Left lobe of liver (tissue), 2 donors: Measurements from ENCODE around the gene CYTH3. TPM values are rescaled to one million over a fixed set of nuclear protein-coding genes. Genes with fewer than 3 reads are reported as not detected.
"Not testable (repeated sequence)": the region's sequence is repeated elsewhere in the genome, so short reads cannot be mapped to it uniquely, and the experiment has no call there.

Experiments used
- ATAC-seq: fragments of 200-7000 bp; cut with Tn5 transposase; one replicate; pipeline ENCODE4 v1.9.1; 2020; ENCODE audit warnings: mild to moderate bottlenecking, moderate library complexity
- DNase-seq: peaks from one replicate; pipeline ENCODE4 v3.0.0-alpha.2; 2020; ENCODE audit warnings: low spot score
- total RNA-seq: library from RNA; stranded (reverse); gene quantifications from one replicate; pipeline ENCODE4 v1.2.1, GENCODE V29; 2021
- donor health status: DM: no; HTN: no; CAD: no; lungs with moderate emphysema.
- donor health status: DM: no; HTN: yes; CAD: no.

CYTH3 gene
- total RNA-seq, 1 donor from 2014 or later: 3.8 TPM

DNA sequence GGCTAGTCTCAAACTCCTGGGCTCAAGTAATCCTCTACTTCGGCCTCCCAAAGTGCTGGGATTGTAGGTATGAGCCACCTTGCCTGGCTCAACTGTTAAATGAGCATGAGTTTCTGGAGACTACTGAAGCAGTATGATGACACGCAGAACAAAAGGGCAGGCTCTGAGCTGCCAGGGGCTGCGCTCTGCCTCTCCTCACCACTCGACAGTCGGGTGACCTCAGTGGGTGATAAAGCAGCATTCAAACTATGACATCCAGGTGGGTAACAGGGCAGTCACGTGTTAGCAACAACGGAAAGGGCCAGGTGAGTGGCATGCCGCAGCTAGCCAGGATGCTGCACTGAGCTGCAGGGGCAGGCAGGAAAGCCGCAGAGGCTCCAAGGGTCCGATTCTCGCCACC, 71.5 kb downstream of the CYTH3 start:
- DNase-seq (no peak), ATAC-seq (no peak)

- ATAC-seq (no peak), DNase-seq (no peak)
Measured at GRCh38 chr7:6198689-6199595, 73.5 kb downstream of the CYTH3 start.

- no peak for DNase-seq
- ATAC-seq: no peak
Measured at GRCh38 chr7:6197801-6198551, 74.4 kb downstream of the CYTH3 start.

- DNase-seq (no peak), ATAC-seq (no peak)
Measured at GRCh38 chr7:6193709-6194108, 78.7 kb downstream of the CYTH3 start.

- not testable (repeated sequence) for DNase-seq, ATAC-seq
Measured at GRCh38 chr7:6190563-6190962, 81.9 kb downstream of the CYTH3 start.

GRCh38 chr7:6188389-6188788, 84.0 kb downstream of the CYTH3 start:
- DNase-seq (no peak), ATAC-seq (no peak)

DNA sequence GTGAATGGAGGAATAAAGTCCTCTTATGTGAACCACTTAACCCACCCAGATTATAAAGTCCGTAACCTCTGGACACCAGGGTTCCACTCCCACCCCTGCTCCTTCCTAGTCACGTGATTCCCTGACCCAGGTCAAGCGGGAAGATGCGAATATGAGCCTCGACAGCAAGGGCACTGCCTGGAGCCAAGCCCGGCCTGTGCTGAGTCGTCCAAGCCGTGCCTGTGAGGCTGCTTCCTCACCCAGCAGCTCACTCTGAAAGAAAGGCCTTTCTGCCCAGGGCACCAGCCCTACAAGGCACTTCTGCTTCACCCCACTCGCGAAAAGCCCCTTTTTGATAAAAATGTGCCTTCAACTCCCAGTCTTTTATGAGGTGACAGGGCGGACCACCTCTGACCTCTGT, 85.8 kb downstream of the CYTH3 start:
- ATAC-seq: no peak
- no peak for DNase-seq

- ATAC-seq: no peak
- DNase-seq: no peak
Measured at GRCh38 chr7:6182993-6183392, 89.4 kb downstream of the CYTH3 start.

GRCh38 chr7:6181136-6181535, 91.3 kb downstream of the CYTH3 start:
- DNase-seq (no peak), ATAC-seq (no peak)

DNA sequence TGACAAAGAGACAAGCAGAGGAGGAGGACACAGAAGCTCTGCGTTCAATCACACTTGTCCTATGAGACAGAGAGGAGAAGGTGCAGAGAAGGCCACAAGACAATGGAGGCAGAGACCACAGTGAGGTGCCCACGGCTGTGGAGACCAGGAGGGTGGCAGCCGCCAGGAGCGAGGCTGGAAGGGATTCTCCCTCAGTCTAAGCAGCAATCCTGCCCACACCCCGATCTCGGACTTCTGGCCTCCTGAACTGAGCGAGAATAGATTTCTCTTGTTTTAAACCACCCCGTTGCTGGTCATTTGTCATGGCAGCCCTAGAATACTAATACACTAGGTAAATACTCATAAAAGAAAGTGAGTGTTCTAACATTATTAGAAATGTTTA, 92.1 kb downstream of the CYTH3 start:
- DNase-seq (no peak), ATAC-seq (no peak)

GRCh38 chr7:6179620-6180343, 92.6 kb downstream of the CYTH3 start:
- ATAC-seq: no peak

DNA sequence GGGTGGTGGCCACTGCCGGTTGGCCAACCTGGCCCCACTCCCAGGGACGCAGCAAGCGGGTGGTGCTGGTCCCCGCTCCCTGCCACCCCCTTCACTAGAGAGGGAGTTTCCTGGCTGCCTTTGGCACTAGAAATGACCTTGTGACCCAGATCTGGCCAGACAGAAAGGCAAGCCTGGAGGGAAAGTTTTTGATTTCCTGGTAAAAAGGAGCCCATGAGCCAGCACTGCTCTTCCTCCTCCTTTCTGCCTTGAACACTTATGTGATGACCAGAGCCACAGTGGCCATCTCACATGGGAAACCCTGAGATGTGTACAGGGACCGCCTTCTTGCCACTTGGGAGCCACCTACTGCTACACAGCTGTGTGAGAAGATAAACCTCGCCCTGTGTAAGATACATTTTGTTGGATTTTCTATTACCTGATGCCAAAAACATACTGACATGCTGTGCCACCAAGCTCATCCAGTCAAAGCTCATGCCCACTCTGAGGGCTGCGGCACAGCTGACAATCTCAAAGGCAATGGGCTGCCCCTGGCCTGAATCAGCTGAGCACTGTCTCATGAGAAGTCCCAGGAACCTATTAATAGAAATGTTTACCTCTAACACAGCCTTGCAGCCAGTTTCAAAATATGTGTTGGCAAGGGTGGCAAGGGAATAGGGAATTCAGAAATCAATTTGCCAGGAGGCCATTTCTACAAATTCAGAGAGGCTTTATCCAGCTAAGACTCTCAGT, 94.0 kb downstream of the CYTH3 start:
- peak; percentile 55 for ATAC-seq
- DNase-seq: peak; percentile 42

More at GRCh38 chr7:6179620-6180343, 92.6 kb downstream of the CYTH3 start:
- DNase-seq: peak; percentile 16

DNA sequence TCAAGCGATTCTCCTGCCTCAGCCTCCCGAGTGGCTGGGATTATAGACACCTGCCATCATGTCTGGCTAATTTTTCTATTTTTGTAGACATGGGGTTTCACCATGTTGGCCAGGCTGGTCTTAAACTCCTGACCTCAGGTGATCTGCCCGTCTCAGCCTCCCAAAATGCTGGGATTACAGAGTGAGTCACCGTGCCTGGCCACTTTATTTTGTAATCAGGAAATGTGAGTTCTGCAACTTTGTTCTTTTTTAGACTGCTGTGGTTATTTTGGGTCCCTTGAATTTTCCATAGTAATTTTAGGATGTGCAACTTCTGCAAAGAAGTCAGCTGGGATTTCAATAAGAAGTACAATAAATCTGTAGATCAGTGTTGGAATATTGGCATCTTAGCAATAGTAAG, 96.8 kb downstream of the CYTH3 start:
- ATAC-seq: no peak

DNA sequence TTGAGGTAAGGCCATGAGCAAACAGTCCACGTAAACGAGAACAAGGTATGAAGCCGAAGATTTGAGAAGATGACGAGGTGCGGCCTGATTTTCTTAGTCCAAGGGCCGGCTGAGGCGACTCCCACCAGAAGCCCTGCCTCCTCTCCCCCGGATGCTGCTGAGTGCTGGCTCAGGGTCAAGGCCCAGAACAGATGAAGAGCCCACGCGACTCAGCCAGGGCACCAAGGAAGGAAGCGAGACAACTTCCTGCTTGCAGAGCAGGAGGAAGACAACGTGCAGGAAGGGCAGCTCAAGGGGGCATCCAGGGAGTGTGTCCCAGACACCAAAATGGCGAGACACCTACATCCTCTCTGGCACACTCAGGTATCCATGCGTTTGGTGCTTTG, 99.5 kb downstream of the CYTH3 start:
- ATAC-seq (no peak), DNase-seq (no peak)

More for the DNA sequence above, 96.8 kb downstream of the CYTH3 start:
- DNase-seq: no peak

DNA sequence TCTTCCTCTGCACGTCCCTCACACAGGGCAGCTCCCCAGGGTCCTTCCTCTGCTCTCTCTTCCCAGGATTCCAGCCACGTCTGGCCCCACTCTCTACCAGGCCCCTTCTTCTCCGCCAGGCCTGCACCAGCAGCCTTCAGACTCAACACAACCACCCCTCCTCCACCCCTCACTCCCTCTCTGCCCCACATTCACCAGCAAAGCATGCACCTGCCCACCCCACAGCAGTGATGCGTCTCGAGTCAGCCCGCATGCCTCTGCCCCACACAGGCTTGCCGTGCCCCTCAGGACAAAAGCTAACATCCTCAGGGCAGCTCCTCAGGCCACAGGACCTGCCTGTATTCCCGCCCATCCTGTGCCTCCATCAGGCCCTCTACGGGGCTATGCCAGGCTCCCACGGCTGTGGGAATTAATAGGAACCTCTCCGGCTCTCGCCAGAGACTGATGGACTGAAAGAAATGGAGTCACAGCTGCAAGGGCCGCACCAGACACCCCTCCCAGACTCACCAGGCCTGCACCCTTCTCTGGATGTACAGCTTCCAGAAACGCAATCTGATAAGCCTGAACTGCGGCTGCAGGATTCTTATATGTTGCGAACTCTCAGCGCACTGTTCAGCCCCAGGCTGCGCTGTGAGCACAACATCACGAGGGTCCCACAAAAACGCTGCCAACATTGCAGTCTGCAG, 100.1 kb downstream of the CYTH3 start:
- no peak for DNase-seq
- ATAC-seq: no peak

DNA sequence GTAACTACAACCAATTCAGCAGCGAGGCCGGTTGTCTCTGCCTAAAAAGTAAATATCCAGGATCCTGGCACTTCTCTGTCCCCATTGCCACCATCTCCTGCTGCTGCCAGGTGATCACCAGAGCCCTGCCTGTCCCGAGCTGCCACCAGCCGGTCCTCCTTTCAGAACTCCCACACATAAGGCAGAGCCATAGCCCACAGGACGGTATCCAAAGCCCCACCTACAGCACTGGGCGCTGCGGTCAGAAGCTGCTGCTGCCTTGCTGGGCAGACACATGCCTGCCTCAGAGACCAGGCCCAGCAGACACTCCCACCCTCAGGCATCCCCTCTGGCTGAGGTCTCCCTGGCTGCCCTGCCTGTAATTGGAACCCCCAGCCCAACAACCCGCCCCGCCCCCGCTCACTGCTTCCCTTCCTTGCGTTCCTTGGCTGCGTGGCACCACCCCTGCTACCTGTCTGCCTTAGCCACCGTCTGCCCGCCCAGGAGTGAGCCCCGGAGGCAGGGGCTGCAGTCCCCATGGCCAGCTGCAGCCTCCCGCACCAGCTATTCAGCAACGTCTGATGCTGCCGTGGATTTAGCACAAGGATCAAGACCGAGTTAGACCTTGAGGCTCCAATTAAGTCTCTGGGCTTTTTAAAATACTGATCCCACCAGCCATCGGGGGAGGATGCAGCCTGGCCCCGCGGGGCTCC, 100.7 kb downstream of the CYTH3 start:
- DNase-seq (no peak), ATAC-seq (no peak)

DNA sequence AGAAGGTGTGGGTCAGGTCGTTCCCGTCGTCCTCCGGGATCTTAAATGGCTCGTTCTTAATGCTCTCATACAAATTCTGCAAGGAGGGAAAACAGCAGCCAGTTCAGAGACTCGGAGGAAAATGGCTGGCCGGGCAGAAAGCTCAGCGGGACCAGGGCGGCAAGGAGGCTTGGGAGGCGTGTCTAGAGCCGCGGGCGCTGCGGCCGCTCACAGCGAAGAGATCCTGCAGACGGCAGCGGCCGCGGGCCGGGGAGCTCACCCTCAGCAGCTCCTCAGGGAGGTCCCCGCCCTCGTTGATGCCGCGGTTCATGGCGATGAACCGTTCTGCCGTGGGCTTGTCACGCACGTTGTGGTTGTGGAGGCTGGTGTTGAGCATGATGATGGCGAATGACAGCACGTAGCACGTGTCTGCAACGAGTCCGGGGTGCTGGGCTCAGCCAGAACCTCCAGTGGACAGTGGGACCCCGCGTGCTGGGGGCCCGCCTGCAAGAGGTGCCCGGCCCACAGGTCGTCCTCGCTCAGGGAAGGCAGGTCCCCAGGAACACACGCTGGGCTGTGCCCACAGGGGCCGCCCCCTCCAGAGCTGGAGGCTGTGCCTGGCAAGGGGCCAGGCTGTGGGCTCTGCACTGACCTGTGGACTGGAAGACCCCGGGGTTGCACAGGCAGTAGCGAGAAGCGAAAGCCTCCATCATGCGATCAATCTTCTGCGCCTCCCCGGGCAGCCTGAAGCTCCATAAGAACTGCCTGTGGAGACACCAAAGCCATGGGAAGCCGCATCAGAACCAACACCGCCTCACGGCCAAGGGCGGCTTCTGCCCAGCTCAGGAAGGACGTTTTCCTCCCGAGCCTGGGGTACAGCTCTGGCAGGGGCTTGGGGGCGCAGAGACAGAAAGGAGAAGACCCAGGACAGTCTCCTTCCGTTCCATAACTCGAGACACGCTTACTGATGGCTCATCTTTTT, 101.6 kb downstream of the CYTH3 start:
- no peak for DNase-seq

DNA sequence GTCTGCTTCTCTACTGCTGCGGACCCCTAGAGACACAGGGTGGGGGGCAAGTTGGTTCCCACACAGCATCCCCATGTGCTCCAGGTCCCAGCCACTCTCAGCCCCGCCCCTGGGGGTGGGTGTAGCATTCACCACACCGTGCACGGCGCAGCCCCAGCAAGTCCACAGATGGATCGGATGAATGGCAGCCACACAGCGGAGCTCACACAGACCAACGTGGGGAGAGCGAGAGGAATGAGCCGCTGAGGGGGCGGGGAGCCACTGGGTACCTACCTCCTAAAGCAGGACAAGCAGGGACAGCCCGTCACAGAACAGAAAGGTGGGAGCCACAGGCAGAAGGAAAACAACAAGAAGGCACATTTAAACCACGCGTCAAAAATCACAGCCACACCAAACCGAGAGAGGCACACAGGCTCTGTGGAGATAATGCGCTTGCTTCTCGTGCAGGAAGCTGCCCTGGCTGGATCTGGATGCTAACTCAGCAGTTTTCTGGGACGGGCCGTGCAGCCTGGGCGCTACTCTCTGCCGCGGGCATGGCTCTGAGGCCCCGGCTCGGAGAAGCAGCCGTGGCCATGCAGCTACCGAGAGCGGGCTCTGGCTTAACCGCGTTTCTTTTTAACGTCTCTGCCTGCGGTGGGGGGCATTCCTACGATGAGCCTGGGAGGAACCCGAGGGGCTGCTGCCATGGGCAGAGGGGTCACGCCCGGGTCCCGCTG, 102.5 kb downstream of the CYTH3 start:
- DNase-seq (no peak), ATAC-seq (peak; percentile 34)

More for the DNA sequence above, 101.6 kb downstream of the CYTH3 start:
- peak; percentile 21 for ATAC-seq
